Thyroid gland (tissue), 4 donors: Measurements from ENCODE around the gene CFAP99. TPM values are rescaled to one million over a fixed set of nuclear protein-coding genes. Genes with fewer than 3 reads are reported as not detected.
"Not testable (repeated sequence)": the region's sequence is repeated elsewhere in the genome, so short reads cannot be mapped to it uniquely, and the experiment has no call there.

ENCODE experiments used
- DNase-seq, 2 donors: peaks; one replicate each; pipeline ENCODE4 v3.0.0-alpha.2; 2019
- H3K27ac ChIP-seq, 3 donors: fragments of 200-600 bp; sonication (generic); 1 replicate in 2 of 3; 2 replicates in 1 of 3; pipeline ENCODE4 v1.5.1; 2016 to 2019; ENCODE audit warnings: mild to moderate bottlenecking in 1 of 3, moderate library complexity in 1 of 3
- H3K27me3 ChIP-seq: fragments of 200-600 bp; sonication (generic); one replicate; pipeline ENCODE4 v1.5.1; 2019
- H3K36me3 ChIP-seq, 2 donors: fragments of 200-600 bp; sonication (generic); one replicate each; pipeline ENCODE4 v1.5.1; 2016 to 2019
- H3K4me1 ChIP-seq, 2 donors: fragments of 200-600 bp; sonication (generic); one replicate each; pipeline ENCODE4 v1.5.1; 2017 to 2019
- H3K4me3 ChIP-seq, 3 donors: fragments of 200-600 bp; sonication (generic); replicated peaks in 1 of 3; 1 replicate in 2 of 3; 2 replicates in 1 of 3; pipeline ENCODE4 v1.5.1; 2016; ENCODE audit warnings: mild to moderate bottlenecking in 1 of 3
- H3K9me3 ChIP-seq: fragments of 200-600 bp; sonication (generic); one replicate; pipeline ENCODE4 v1.5.1; 2017
- CTCF ChIP-seq, 6 experiments: fragments of 200-600 bp in 3 of 6; fragments of 450-650 bp in 3 of 6; sonication (generic) in 3 of 6; IDR thresholded peaks; one replicate each; pipeline ENCODE4 v1.5.1; 2016 to 2019; ENCODE audit warnings: antibody characterized with exemption in 6 of 6, mild to moderate bottlenecking in 2 of 6, inconsistent platforms in 1 of 6, moderate library complexity in 1 of 6
- POLR2A ChIP-seq, 2 donors: fragments of 450-650 bp; IDR thresholded peaks; one replicate each; pipeline ENCODE4 v1.6.1; 2017; ENCODE audit warnings: antibody characterized with exemption in 2 of 2, mild to moderate bottlenecking in 2 of 2, moderate library complexity in 1 of 2
- WGBS, 2 donors: methylation state at CpG; one replicate each; pipeline ENCODE4 v1.1.5; 2017; 5-methylcytosine and 5-hydroxymethylcytosine counted together
- intact Hi-C: fragments of 100-400 bp; cut with DNase I; formaldehyde crosslinking; loops from one replicate; pipeline ENCODE4 v1.15.1; 2023
- total RNA-seq, 4 donors: library from RNA; depleted of rRNA; stranded (reverse); fragments of >200 nt; gene quantifications; one replicate each; pipeline ENCODE4 v1.2.3, GENCODE V29; 2016

CFAP99 gene
- total RNA-seq, 4 donors from 2014 or later: 0.27 to 1.9 (median 1.1) TPM; not detected in 1

- TF ChIP-seq POLR2A (IDR thresholded peaks at IDR 0.05): no peak
- peak in 5 of 6 experiments; percentile 17 to 71 (median 26) for TF ChIP-seq CTCF (IDR thresholded peaks at IDR 0.05)
- H3K4me3 ChIP-seq: peak overlapping the region in 2 of 3 donors; percentile 22 to 55
- H3K9me3 ChIP-seq: no peaks in the 10 kb centered on the region
- no peak overlapping the region for H3K27ac ChIP-seq
- WGBS, 2 donors: 16 to 40% methylated on average over 10 to 30 of the region's 99 CpGs
- H3K36me3 ChIP-seq: no peaks in the 10 kb centered on the region
- intact Hi-C loops: no loop called here
- no peaks in the 10 kb centered on the region for H3K27me3 ChIP-seq
- H3K4me1 ChIP-seq: peaks cover 4 to 10% of the 10 kb centered on the region in 2 donors
- peak; percentile 65 to 69 for DNase-seq
Observed at GRCh38 chr4:2462218-2462991, 43.6 kb downstream of the CFAP99 start.

- Histone ChIP-seq H3K9me3 (no peaks in the 10 kb centered on the region), H3K4me3 (peak overlapping the region in 1 of 3 donors; percentile 55), H3K27ac (no peak overlapping the region), H3K36me3 (no peaks in the 10 kb centered on the region), H3K4me1 (peaks cover 10 to 16% of the 10 kb centered on the region in 2 donors), H3K27me3 (no peaks in the 10 kb centered on the region)
- WGBS, 2 donors: 38 to 52% methylated on average over 15 to 23 of the region's 35 CpGs
- no peak for DNase-seq
- no peak for TF ChIP-seq POLR2A (IDR thresholded peaks at IDR 0.05)
- TF ChIP-seq CTCF (IDR thresholded peaks at IDR 0.05): no peak
- intact Hi-C loops: no loop called here
Observed at GRCh38 chr4:2462992-2463762, 44.4 kb downstream of the CFAP99 start.

GRCh38 chr4:2465032-2465431 lies 46.3 kb downstream of the CFAP99 start:
- TF ChIP-seq CTCF (IDR thresholded peaks at IDR 0.05) (no peak), POLR2A (IDR thresholded peaks at IDR 0.05) (no peak)
- no peak overlapping the region for H3K4me3 ChIP-seq
- DNase-seq: no peak
- WGBS, 2 donors: 89 to 95% methylated on average over 6 of the region's 6 CpGs
- H3K27me3 ChIP-seq: no peaks in the 10 kb centered on the region
- intact Hi-C loops: no loop called here
- no peak overlapping the region for H3K27ac ChIP-seq
- peaks cover 14 to 21% of the 10 kb centered on the region in 2 donors for H3K4me1 ChIP-seq
- H3K9me3 ChIP-seq: no peaks in the 10 kb centered on the region
- no peaks in the 10 kb centered on the region for H3K36me3 ChIP-seq

GRCh38 chr4:2465544-2465943 lies 46.8 kb downstream of the CFAP99 start:
- H3K9me3 ChIP-seq, DNase-seq, H3K27ac ChIP-seq, H3K36me3 ChIP-seq, intact Hi-C loops, H3K27me3 ChIP-seq, H3K4me3 ChIP-seq: not testable (repeated sequence)
- peaks cover 19 to 26% of the 10 kb centered on the region in 2 donors for H3K4me1 ChIP-seq

GRCh38 chr4:2468456-2469191 lies 49.9 kb downstream of the CFAP99 start, which contains the start of gene RNF4:
Gene RNF4 (plus strand): TSS chr4:2469106. CDS start chr4:2490494, 21,388 bp downstream.
- WGBS, 2 donors: 1% methylated on average over 49 to 68 of the region's 74 CpGs
- no peaks in the 10 kb centered on the region for H3K27me3 ChIP-seq
- no peaks in the 10 kb centered on the region for H3K9me3 ChIP-seq
- H3K27ac ChIP-seq: peak within 1 kb of the TSS; percentile 80 to 87 (median 82)
- intact Hi-C loops: no loop called here
- peak; percentile 97 to 98 for DNase-seq
- peaks cover 19 to 22% of the 10 kb centered on the region in 2 donors for H3K4me1 ChIP-seq
- H3K36me3 ChIP-seq: no peaks in the 10 kb centered on the region
- peak in 1 of 2 donors; percentile 76 for TF ChIP-seq POLR2A (IDR thresholded peaks at IDR 0.05)
- TF ChIP-seq CTCF (IDR thresholded peaks at IDR 0.05): no peak
- H3K4me3 ChIP-seq: peak within 1 kb of the TSS; percentile 73 to 96 (median 83)
